ENCODE data around the gene COG4.

Gene COG4

GRCh38 chr16:70511833-70512232 is 11.5 kb downstream of the COG4 start:
- TF ChIP-seq CTCF (IDR thresholded peaks at IDR 0.05) = no peak
- no peak for TF ChIP-seq ZFX (IDR thresholded peaks at IDR 0.05; ENCODE audit: borderline replicate concordance)
- no peak overlapping the region for H3K27ac ChIP-seq

DNA sequence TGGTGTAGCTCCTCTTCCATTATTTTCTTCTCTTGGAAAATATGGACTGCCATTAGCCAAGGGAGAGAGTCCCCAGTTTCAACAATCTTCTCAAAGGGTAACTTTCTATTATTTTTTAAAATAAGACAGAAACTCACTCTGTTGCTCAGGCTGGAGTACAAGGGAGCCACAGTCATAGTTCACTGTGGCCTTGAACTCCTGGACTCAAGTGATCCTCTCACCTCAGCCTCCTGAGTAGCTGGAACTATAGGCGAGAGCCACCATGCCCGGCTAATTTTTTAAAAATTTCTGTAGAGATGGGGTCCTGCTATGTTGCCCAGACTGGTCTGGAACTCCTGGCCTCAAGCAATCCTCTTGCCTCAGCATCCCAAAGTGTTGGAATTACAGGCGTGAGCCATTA is 13.1 kb downstream of the COG4 start:
- H3K27ac ChIP-seq = no peak overlapping the region
- TF ChIP-seq ZFX (IDR thresholded peaks at IDR 0.05; ENCODE audit: borderline replicate concordance) = no peak
- TF ChIP-seq CTCF (IDR thresholded peaks at IDR 0.05) = no peak

DNA sequence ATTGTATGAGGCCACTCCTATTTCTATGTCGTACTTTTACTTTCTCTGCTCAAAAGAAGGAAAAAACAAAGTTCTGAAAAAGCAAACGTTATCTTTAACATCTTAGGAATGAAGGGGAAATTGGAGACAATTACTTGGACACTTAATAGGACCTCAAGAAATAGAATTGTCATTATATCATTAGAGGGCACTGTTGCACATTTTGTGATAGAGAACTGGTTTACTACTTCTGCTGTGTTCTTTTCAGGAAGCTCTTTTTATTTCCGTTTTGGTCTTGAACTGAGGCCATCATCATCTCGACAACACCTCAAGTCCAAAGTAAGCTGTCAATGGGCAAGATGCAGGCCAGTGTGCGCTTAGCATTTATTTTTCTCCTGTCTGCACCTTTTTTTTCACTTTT is 14.6 kb downstream of the COG4 start:
- TF ChIP-seq CTCF (IDR thresholded peaks at IDR 0.05) (peak; percentile 19; the same call in 1 of the 2 replicates), ZFX (IDR thresholded peaks at IDR 0.05; ENCODE audit: borderline replicate concordance) (no peak)
- H3K27ac ChIP-seq = no peak overlapping the region

GRCh38 chr16:70496513-70496912 is 26.8 kb downstream of the COG4 start:
- no peak overlapping the region for H3K27ac ChIP-seq

DNA sequence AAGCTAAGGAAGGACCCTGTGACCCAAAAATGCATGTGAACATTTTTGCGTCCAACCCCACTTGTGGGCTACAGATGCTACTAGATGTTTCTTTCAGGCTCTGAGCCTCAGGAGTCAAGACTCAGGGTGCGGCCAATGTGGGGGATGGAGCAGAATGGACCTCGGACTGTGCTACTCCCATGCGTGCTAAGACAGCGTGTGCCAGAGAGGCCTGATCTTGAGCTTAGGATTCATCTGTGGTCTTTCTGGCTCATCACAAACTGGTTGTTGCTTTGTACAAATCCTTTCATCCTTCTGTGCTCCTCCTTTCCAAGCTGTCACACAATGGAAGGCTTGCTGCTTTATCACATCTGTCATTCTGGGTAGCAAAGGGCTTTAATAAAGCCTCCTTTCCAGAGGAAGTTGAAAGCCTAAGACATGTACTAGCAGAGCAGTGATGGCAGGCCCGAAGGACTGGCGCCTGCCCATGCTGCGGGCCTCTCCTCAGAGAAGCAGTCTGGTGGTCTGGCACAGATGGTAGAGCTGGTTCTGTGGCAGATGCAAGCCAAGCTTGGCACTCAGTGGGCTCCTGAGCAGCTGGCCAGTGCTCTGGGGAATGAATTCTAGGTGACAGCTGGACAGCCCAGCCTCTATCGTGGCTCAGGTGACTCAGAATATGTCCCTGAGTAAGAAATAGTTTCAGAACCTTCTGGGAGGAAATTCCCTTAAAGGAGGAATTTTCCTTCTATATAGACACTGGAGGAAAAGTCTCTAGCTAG is 27.8 kb downstream of the COG4 start:
- H3K27ac ChIP-seq = no peak overlapping the region
- TF ChIP-seq CTCF (IDR thresholded peaks at IDR 0.05) = no peak

More at GRCh38 chr16:70496513-70496912, 26.8 kb downstream of the COG4 start:
- TF ChIP-seq ZFX (IDR thresholded peaks at IDR 0.05; ENCODE audit: borderline replicate concordance) (no peak), CTCF (IDR thresholded peaks at IDR 0.05) (no peak)

DNA sequence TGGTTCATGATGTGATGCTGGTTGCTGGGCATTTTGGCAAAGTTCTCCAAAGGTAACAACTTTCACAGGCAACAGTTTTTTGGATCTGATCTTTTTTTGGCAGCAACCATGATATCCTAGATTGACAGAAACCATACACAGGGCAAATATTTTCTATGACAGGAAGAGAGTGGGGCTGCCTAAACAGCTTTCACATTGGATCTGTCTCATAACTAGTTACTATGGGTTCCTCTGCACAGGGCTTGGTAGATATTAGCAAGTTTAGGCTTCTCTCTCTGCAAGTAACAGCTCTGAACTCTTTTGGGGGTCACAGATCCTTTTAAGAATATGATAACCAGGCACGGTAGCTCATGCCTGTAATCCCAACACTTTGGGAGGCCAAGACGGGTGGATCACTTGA is 28.6 kb downstream of the COG4 start:
- H3K27ac ChIP-seq = no peak overlapping the region
- TF ChIP-seq CTCF (IDR thresholded peaks at IDR 0.05) = no peak

DNA sequence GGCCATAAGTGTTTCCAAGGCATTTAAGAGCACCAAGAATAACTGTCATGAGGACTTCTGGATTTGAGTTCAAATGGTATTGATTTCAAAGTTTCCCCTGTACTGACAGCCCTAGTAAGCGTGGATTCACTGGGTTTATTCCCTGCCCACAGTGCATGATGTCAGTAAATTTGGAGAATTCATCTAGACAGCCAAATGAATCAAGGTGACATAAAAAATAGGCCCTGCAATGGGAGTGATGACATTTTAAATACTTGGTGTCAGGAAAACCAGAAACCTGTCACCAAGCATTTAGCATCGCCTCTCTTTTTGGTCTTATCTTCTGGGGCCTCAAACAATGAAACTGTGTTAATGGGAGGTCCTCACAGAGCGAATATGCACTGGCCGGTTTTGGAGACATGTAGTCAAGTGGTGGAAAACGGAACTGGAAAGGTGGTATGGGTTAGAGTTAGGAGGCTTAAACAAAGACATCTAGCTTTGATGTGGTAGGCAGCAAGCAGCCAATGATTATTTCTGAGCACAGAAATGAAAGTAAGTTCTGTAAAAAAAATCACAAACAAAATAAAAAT is 29.1 kb downstream of the COG4 start:
- TF ChIP-seq ZFX (IDR thresholded peaks at IDR 0.05; ENCODE audit: borderline replicate concordance) = no peak
- no peak for TF ChIP-seq CTCF (IDR thresholded peaks at IDR 0.05)
- no peak overlapping the region for H3K27ac ChIP-seq

Measured in 22Rv1 (cell line).